HEK293 (cell line): Measurements from ENCODE around the gene KCNK6.

Experiments used
- CTCF ChIA-PET: fragments of 350-600 bp; formaldehyde crosslinking; extraction: SDS; loops from one replicate; lab custom pipeline; 2021; ENCODE audit warnings: antibody characterized with exemption; lab: Yijun Ruan, JAX
- POLR2A ChIA-PET: fragments of 300-600 bp; formaldehyde crosslinking; extraction: SDS; loops from one replicate; lab custom pipeline; 2020; ENCODE audit warnings: antibody characterized with exemption, inconsistent platforms; lab: Yijun Ruan, JAX
- H3K27ac ChIP-seq: fragments of 200-500 bp; sonication (Bioruptor generic); 2 replicates; pipeline ENCODE4 v1.5.1; 2014; ENCODE audit warnings: low read depth, low read length, control low read depth, inconsistent platforms; ENCODE audit errors: extremely low read depth
- H3K36me3 ChIP-seq, 2 experiments: fragments of 200-500 bp in 1 of 2; sonication (Bioruptor generic) in 1 of 2; 1 replicate in 1 of 2; 2 replicates in 1 of 2; pipeline ENCODE4 v1.5.1; 2014 to 2017; ENCODE audit warnings: inconsistent platforms in 2 of 2, low read length in 2 of 2; ENCODE audit not compliant: control insufficient read depth in 2 of 2, insufficient read depth in 1 of 2
- H3K4me1 ChIP-seq: fragments of 200-500 bp; sonication (Bioruptor generic); 2 replicates; pipeline ENCODE4 v1.5.1; 2014; ENCODE audit warnings: mild to moderate bottlenecking, low read length, inconsistent platforms; ENCODE audit not compliant: control insufficient read depth, insufficient read depth
- H3K4me3 ChIP-seq: 2 replicates; pipeline ENCODE4 v1.5.1; 2011; ENCODE audit warnings: low read depth, mild to moderate bottlenecking, control low read depth, low read length, moderate library complexity
- H3K9me3 ChIP-seq: fragments of 200-500 bp; sonication (Bioruptor generic); 2 replicates; pipeline ENCODE4 v1.5.1; 2014; ENCODE audit warnings: low read depth, low read length, inconsistent platforms; ENCODE audit not compliant: control insufficient read depth, insufficient read depth
- BCL6B ChIP-seq: fragments of 450-650 bp; formaldehyde crosslinking; IDR thresholded peaks from 2 replicates; pipeline ENCODE4 v1.5.1; 2017; ENCODE audit warnings: missing biosample characterization, missing genetic modification characterization
- IKZF3 ChIP-seq: fragments of 450-650 bp; IDR thresholded peaks from 2 replicates; pipeline ENCODE4 v1.5.0; 2018; ENCODE audit warnings: missing biosample characterization, mild to moderate bottlenecking, missing genetic modification characterization, moderate library complexity
- KLF1 ChIP-seq: fragments of 450-650 bp; formaldehyde crosslinking; IDR thresholded peaks from 2 replicates; pipeline ENCODE4 v1.5.1; 2016; ENCODE audit warnings: missing biosample characterization, missing genetic modification characterization
- KLF17 ChIP-seq: fragments of 450-650 bp; formaldehyde crosslinking; IDR thresholded peaks from 2 replicates; pipeline ENCODE4 v1.5.1; 2016; ENCODE audit warnings: missing biosample characterization, missing genetic modification characterization
- KLF7 ChIP-seq: fragments of 450-650 bp; formaldehyde crosslinking; IDR thresholded peaks from 2 replicates; pipeline ENCODE4 v1.5.1; 2016; ENCODE audit warnings: missing biosample characterization, missing genetic modification characterization, borderline replicate concordance
- MZF1 ChIP-seq: fragments of 450-650 bp; formaldehyde crosslinking; IDR thresholded peaks from 2 replicates; pipeline ENCODE4 v1.5.1; 2017; ENCODE audit warnings: missing biosample characterization, missing genetic modification characterization, borderline replicate concordance
- YY2 ChIP-seq: fragments of 450-650 bp; formaldehyde crosslinking; IDR thresholded peaks from 2 replicates; pipeline ENCODE4 v1.5.1; 2016; ENCODE audit warnings: missing biosample characterization, missing genetic modification characterization
- ZBTB17 ChIP-seq: fragments of 450-650 bp; formaldehyde crosslinking; IDR thresholded peaks from 2 replicates; pipeline ENCODE4 v1.5.1; 2016; ENCODE audit warnings: missing biosample characterization, missing genetic modification characterization
- ZEB2 ChIP-seq: fragments of 450-650 bp; formaldehyde crosslinking; IDR thresholded peaks from 2 replicates; pipeline ENCODE4 v1.5.1; 2016; ENCODE audit warnings: missing biosample characterization, missing genetic modification characterization
- ZNF18 ChIP-seq: fragments of 450-650 bp; formaldehyde crosslinking; IDR thresholded peaks from 2 replicates; pipeline ENCODE4 v1.5.1; 2016; ENCODE audit warnings: missing biosample characterization, missing genetic modification characterization
- ZNF391 ChIP-seq: fragments of 450-650 bp; formaldehyde crosslinking; IDR thresholded peaks from 2 replicates; pipeline ENCODE4 v1.5.1; 2016; ENCODE audit warnings: low read depth, missing biosample characterization, missing genetic modification characterization, borderline replicate concordance
- ZNF544 ChIP-seq: fragments of 450-650 bp; formaldehyde crosslinking; IDR thresholded peaks from 2 replicates; pipeline ENCODE4 v1.5.0; 2017; ENCODE audit warnings: missing biosample characterization, missing genetic modification characterization
- ZSCAN4 ChIP-seq: fragments of 450-650 bp; formaldehyde crosslinking; IDR thresholded peaks from 2 replicates; pipeline ENCODE4 v1.5.1; 2017; ENCODE audit warnings: missing biosample characterization, missing genetic modification characterization

KCNK6 gene

GRCh38 chr19:38294090-38294489 is 25.6 kb upstream of the KCNK6 start (continued):
- TF ChIP-seq ZSCAN4 = no peak
- no peak for TF ChIP-seq ZNF544
- no peak for TF ChIP-seq KLF7 (tag by site-specific recombination)
- TF ChIP-seq IKZF3 = no peak
- no peak for TF ChIP-seq ZNF18 (tag by site-specific recombination)
- TF ChIP-seq MZF1 = no peak
- no peak for TF ChIP-seq ZNF391

GRCh38 chr19:38298821-38299680 is 20.6 kb upstream of the KCNK6 start:
- Histone ChIP-seq H3K4me3 (no peak overlapping the region), H3K36me3 (no peaks in the 10 kb centered on the region; a peak in 1 of 3 replicates), H3K9me3 (no peaks in the 10 kb centered on the region), H3K4me1 (no peaks in the 10 kb centered on the region), H3K27ac (peak overlapping the region; percentile 8; the same call in 1 of the 2 replicates)
- ChIA-PET POLR2A (interaction anchor here (0.6 to 1.4 kb wide), 4 partner anchors 11 to 44 kb away, joined by 3 to 5 read pairs (median 4); partner anchors contain the start of gene PPP1R14A), CTCF (interaction anchor here (0.6 to 1.1 kb wide), 7 partner anchors 10 to 396 kb away, joined by 3 to 8 read pairs (median 4); no protein-coding TSS in a partner anchor)
- TF ChIP-seq BCL6B = peak; percentile 7; the same call in 1 of the 2 replicates
- TF ChIP-seq ZBTB17 = peak; percentile 29; the same call in 1 of the 2 replicates
- TF ChIP-seq ZEB2 = no peak

- H3K4me3 ChIP-seq = no peak within 1 kb of the TSS
Observed at GRCh38 chr19:38303517-38304351, 15.9 kb upstream of the KCNK6 start, which contains the start of gene C19orf33. Gene C19orf33 (plus strand): TSS chr19:38304251. CDS start chr19:38304262, 11 bp downstream.

More at GRCh38 chr19:38303517-38304351, 15.9 kb upstream of the KCNK6 start, which contains the start of gene C19orf33:
- Histone ChIP-seq H3K4me1 (peaks cover 11% of the 10 kb centered on the region), H3K36me3 (peaks cover 13 to 19% of the 10 kb centered on the region in 2 experiments; a peak in 2 of 3 replicates), H3K27ac (no peak within 1 kb of the TSS; the same call in 1 of the 2 replicates), H3K9me3 (no peaks in the 10 kb centered on the region)
- ChIA-PET CTCF (interaction anchor here (0.5 to 1.6 kb wide), 4 partner anchors 20 to 71 kb away, joined by 3 to 4 read pairs (median 4); no protein-coding TSS in a partner anchor), POLR2A (interaction anchor here (0.8 to 1.6 kb wide), 3 partner anchors 10 to 84 kb away, joined by 3 to 9 read pairs (median 5); partner anchors contain the start of genes GGN, SPINT2 and SPRED3)
- TF ChIP-seq YY2 (no peak), KLF17 (tag by site-specific recombination) (peak; percentile 39; the same call in 1 of the 2 replicates), KLF1 (tag by site-specific recombination) (peak; percentile 99)
